Activated B cell treated with CpG ODN at 0.5 μM for 24 hours (primary cell): ENCODE data around the gene C1QC. TPM values are rescaled to one million over a fixed set of nuclear protein-coding genes. Genes with fewer than 3 reads are reported as not detected.

Experiments
- ATAC-seq: fragments of 200-7000 bp; cut with Tn5 transposase; one replicate; pipeline ENCODE4 v1.10.0; 2021; ENCODE audit warnings: low read depth, mild to moderate bottlenecking, moderate library complexity
- CTCF ChIA-PET: fragments of 350-600 bp; sonication (Branson Sonifier 250); formaldehyde crosslinking; loops from one replicate; lab custom pipeline; 2021; ENCODE audit warnings: antibody characterized with exemption; lab: Charles Lee
- POLR2A ChIA-PET: fragments of 350-600 bp; sonication (Branson Sonifier 250); formaldehyde crosslinking; loops from one replicate; lab custom pipeline; 2021; ENCODE audit warnings: antibody characterized with exemption; lab: Charles Lee
- DNase-seq: peaks from one replicate; pipeline ENCODE4 v3.0.0; 2022
- H3K27ac Mint-ChIP-seq: one replicate; pipeline ENCODE4 v1.8.0; 2020; ENCODE audit warnings: mixed read lengths
- H3K27me3 Mint-ChIP-seq: one replicate; pipeline ENCODE4 v1.8.0; 2021; ENCODE audit warnings: mixed read lengths
- H3K36me3 Mint-ChIP-seq: one replicate; pipeline ENCODE4 v1.8.0; 2021; ENCODE audit warnings: low read depth, mixed read lengths
- H3K4me1 Mint-ChIP-seq: one replicate; pipeline ENCODE4 v1.8.0; 2021; ENCODE audit warnings: mixed read lengths
- H3K4me3 Mint-ChIP-seq: one replicate; pipeline ENCODE4 v1.8.0; 2020; ENCODE audit warnings: mild to moderate bottlenecking, mixed read lengths
- H3K9me3 Mint-ChIP-seq: one replicate; pipeline ENCODE4 v1.8.0; 2020; ENCODE audit warnings: mixed read lengths
- CTCF ChIP-seq: fragments of 200-600 bp; IDR thresholded peaks from one replicate; pipeline ENCODE4 v1.8.0; 2022; ENCODE audit warnings: antibody characterized with exemption, mild to moderate bottlenecking
- intact Hi-C: fragments of 100-400 bp; cut with micrococcal nuclease; formaldehyde crosslinking; loops from one replicate; pipeline ENCODE4 v1.15.1; 2024
- total RNA-seq: library from RNA; stranded (reverse); gene quantifications from 2 replicates; pipeline ENCODE4 v1.2.3, GENCODE V29; 2022

The C1QC gene
- total RNA-seq, 1 donor from 2014 or later, result not detected

GRCh38 chr1:22696610-22697009 lies 53.2 kb downstream of the C1QC start:
- POLR2A ChIA-PET, result no interaction called here
- intact Hi-C loops, result no loop called here
- DNase-seq (no peak), ATAC-seq (no peak)
- Mint-ChIP-seq H3K27me3 (peaks cover 7% of the 10 kb centered on the region), H3K4me1 (no peaks in the 10 kb centered on the region), H3K36me3 (no peaks in the 10 kb centered on the region), H3K27ac (no peak overlapping the region), H3K9me3 (no peaks in the 10 kb centered on the region), H3K4me3 (no peak overlapping the region)
- CTCF ChIA-PET, result no interaction called here
- TF ChIP-seq CTCF, result no peak

Other genes with a start within 250 kb of the C1QC start
- gene ZBTB40, start 191.8 kb upstream of the C1QC start, total RNA-seq, result 32.5 and 36.2 TPM in 2 replicates
- gene EPHA8, start 80.1 kb upstream of the C1QC start, total RNA-seq, result not detected in 2 replicates
- not detected in 2 replicates for gene C1QA, start 7.0 kb upstream of the C1QC start, total RNA-seq
- gene C1QB, start 9.6 kb downstream of the C1QC start, total RNA-seq, result not detected in 2 replicates
- gene EPHB2, start 67.2 kb downstream of the C1QC start, total RNA-seq, result 0.13 and 0.37 TPM in 2 replicates